ENCODE results near the gene SECTM1. TPM values are rescaled to one million over a fixed set of nuclear protein-coding genes. Genes with fewer than 3 reads are reported as not detected.

Gene SECTM1
- total and polyA plus RNA-seq, 9 of the 15 experiments (the other 6 are each of a cell fraction or from before 2014, with no cell fraction given): 0.11 to 0.46 (median 0.18) TPM; not detected in 6

GRCh38 chr17:82338858-82339633, 5.5 kb upstream of the SECTM1 start (continued):
- TF ChIP-seq SMARCC2 (IDR thresholded peaks at IDR 0.05; ENCODE audit: low read depth) (peak; percentile 54; the same call in 1 of the 2 replicates), CBFA2T2 (conservative IDR thresholded peaks at IDR 0.05) (no peak), L3MBTL2 (IDR thresholded peaks at IDR 0.05) (peak; percentile 94), ZNF707 (CRISPR knock-in tag; conservative IDR thresholded peaks at IDR 0.05) (no peak), ZFX (CRISPR knock-in tag; IDR thresholded peaks at IDR 0.05) (peak; percentile 59), USF1 (CRISPR knock-in tag; IDR thresholded peaks at IDR 0.05) (no peak), SNIP1 (IDR thresholded peaks at IDR 0.05; ENCODE audit: low read depth) (no peak), SMARCE1 (IDR thresholded peaks at IDR 0.05) (peak; percentile 86), SRSF9 (IDR thresholded peaks at IDR 0.05; ENCODE audit: borderline replicate concordance, low read depth, low read length) (no peak), ZNF444 (CRISPR knock-in tag; IDR thresholded peaks at IDR 0.05) (0 out of 2 replicates have a peak, but pooled peaks have one; percentile 24), NR2C2 (CRISPR knock-in tag; IDR thresholded peaks at IDR 0.05) (no peak), NR2C2 (tag; IDR thresholded peaks at IDR 0.05) (peak; percentile 61), MCM3 (IDR thresholded peaks at IDR 0.05) (no peak), POLR2AphosphoS5 (IDR thresholded peaks at IDR 0.05; ENCODE audit: control insufficient read depth, insufficient read depth, low read depth, low read length) (no peak), ZFP30 (CRISPR knock-in tag; IDR thresholded peaks at IDR 0.05; ENCODE audit: borderline replicate concordance) (no peak), RBM15 (IDR thresholded peaks at IDR 0.05; ENCODE audit: insufficient read depth, low read length) (no peak), TEAD1 (CRISPR knock-in tag; IDR thresholded peaks at IDR 0.05) (peak; percentile 42 to 73; a peak in 3 of 4 replicates), HMBOX1 (IDR thresholded peaks at IDR 0.05) (peak; percentile 48; the same call in 1 of the 2 replicates), SIX5 (IDR thresholded peaks at IDR 0.05; ENCODE audit: borderline replicate concordance in 1 of 2, insufficient read depth in 1 of 2, low read depth in 1 of 2, low read length in 2 of 2) (no peak), ZNF436 (CRISPR knock-in tag; IDR thresholded peaks at IDR 0.05) (no peak)
- TF ChIP-seq, protein P1, sequence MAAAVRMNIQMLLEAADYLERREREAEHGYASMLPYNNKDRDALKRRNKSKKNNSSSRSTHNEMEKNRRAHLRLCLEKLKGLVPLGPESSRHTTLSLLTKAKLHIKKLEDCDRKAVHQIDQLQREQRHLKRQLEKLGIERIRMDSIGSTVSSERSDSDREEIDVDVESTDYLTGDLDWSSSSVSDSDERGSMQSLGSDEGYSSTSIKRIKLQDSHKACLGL (CRISPR knock-in tag; IDR thresholded peaks at IDR 0.05; ENCODE audit: borderline replicate concordance, poor library complexity, severe bottlenecking): no peak
